ENCODE measurements around the gene TSPEAR.

TSPEAR gene

DNA sequence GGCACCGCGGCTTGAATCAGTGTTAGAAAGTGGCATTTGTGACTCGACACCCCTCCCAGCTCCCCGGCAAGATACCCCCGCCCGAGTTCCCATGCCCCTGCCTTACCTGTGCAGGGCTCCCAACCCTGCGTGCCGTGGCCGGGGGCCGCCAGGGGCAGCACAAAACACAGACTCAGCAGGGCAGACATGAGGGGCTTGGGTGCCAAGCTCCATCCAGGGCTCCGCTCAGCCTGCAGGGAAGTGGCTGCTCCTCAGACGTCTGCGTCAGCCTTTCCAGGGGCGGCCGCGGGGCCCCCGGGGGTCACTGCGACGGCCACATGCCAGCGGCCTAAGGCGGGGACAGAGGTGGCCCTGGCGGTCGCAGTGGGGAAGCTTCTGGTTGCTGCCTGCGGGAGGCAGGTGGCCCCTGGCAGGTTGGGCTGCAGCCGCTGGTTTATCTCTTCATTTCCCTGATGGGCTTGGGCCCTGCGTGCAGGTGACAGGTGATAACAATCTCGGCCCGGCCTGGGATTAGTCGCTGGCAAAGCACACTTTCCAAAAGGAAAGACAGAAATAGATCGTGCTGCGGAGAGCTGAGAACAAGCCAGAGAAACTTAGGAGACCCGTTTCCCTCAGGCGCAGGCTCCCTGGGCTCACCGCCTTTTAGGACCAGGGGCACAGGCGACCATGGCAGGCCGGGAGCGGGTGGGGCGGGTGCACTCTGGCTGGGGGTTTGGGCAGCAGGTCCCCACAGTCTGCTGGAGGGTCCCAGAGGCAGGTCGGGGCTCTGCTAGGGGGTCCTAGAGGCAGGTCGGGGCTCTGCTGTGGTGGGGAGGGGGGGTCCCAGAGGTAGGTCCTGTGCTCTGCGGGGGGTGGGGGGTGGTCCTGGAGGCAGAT lies at the start of gene TSPEAR:
Gene TSPEAR, minus strand, starts transcription at position 246 of the 876 bp plus-strand sequence. Its CDS starts 58 bp downstream, at position 188.
- DNase-seq = no peak

DNA sequence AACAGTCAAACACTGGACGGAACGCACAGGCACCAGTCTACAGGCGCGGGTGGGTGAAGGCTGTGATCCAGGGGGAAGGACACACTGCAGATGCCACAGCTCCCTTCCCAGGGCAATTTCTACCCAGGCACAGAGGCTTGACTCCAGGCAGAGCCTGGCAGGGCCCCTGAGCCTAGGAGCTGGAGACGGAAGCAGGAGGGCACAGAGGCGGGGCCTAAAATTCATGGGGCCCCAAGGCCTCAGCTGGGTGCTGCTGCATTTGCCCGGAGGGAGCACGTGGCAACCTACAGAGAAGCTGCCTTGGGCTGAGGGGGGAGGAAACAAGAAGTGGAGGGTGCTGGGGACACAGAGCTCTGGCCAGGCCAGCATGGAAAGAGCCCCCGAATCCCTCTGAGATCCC lies 49.0 kb upstream of the TSPEAR start:
- DNase-seq = no peak

DNA sequence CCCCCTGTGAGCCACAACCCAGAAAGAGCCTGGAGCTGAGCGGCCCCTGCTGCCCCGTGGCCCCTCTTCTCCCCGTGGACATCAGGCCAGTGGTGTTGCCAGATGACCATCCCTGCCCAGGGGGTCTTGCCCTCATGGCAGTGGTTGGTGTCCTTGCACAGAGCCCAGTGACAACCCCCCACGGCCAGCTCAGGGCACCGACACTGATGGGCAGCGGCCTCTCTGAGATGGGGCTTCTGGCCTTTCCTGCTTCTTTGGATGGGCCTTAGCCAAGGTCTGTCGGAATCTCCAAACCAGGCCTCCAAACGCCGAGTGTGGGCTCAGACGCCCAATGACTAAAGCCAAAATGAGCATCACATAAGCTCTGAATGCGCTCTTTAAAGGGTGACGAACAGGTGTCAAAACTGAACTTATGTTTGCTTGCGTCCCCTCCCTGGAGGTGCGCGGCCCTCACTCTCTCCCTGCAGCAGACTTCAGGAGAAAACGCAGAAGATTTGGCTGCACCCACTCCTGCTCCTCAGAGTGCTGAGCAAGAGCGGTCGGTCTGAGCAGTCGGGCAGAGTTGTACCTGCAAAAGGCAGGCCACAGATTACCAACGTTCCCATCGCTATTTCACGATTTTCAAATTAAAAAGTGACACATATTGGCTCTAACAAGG lies 48.4 kb upstream of the TSPEAR start:
- DNase-seq = no peak

DNA sequence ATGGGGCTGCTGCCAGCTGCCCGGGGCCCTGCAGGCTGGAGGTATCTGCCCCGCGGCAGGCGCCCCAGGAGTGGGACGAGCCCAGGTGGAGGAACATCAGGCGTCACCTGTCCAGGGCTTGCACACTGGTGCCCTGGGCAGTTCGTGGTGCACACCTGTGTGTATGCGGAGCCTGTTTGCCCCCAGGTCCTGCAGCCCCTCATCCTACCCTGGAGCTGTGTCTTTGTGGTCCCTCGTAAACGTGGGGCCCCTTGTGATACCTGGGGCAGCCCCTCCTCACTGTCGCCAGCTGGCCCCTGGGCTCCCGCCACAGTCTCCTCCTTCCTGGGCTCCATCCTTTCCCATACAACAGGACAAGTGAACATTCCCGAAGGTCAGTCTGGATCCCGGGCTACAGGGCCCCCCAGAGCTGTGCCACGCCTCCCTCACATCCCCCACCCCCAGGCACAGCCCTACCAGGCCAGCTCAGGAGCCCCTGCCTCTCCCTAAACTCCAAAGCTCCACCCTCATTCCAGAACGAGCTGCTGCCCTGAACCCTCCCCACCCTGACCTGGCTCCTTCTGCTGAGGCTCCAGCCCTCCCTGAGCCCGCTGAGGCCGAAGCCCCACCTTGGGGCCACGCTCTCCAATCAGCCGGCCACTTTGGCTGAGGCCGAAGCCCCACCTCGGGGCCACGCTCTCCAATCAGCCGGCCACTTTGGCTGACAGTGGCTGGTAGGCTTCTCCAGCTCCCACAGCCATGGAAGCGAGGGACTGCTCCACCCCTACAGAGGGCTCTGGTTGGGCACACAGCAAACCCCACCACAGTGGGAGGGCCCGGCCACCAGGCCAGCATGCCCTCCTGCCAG lies 47.6 kb upstream of the TSPEAR start:
- DNase-seq = no peak

DNA sequence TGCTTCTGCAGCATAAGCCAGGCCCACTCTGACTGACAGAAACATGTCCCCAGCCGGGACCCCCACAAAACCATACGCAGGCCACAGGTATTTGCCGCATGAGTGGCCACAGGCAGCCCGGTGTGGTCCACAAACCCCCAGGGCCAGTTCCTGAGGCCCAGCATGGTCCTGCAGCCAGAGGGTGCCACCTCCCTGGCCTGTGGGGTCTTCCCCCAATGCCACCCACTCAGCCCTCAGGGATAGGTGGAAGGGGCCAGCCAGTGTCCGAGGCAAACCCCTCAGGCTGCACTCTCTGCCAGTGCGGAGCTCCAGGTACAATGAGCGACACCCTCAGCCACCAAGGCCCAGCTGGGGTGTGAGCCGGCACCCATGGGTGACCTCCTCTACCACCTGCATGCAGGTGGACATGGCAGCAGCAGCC lies 46.8 kb upstream of the TSPEAR start:
- DNase-seq = no peak

DNA sequence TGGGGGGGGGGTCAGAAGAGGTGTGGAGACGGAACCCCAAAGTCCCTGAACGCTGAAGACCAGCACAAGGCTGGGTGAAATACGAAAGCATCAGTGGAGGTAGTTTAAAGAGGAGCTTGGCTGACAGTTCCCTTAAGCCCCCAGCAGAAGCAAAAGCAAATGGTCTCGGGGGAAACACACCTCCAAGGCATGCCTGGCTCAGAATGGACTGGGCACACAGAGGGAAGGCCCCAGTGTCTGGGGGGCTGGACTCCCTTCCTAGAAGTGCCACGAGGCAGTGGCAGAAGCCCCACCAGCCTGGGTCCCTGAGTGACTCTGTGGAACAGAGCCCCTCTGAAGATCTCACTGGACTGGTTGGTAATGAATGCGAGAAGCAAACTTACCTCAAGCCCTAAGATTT lies 46.4 kb upstream of the TSPEAR start:
- DNase-seq = no peak

DNA sequence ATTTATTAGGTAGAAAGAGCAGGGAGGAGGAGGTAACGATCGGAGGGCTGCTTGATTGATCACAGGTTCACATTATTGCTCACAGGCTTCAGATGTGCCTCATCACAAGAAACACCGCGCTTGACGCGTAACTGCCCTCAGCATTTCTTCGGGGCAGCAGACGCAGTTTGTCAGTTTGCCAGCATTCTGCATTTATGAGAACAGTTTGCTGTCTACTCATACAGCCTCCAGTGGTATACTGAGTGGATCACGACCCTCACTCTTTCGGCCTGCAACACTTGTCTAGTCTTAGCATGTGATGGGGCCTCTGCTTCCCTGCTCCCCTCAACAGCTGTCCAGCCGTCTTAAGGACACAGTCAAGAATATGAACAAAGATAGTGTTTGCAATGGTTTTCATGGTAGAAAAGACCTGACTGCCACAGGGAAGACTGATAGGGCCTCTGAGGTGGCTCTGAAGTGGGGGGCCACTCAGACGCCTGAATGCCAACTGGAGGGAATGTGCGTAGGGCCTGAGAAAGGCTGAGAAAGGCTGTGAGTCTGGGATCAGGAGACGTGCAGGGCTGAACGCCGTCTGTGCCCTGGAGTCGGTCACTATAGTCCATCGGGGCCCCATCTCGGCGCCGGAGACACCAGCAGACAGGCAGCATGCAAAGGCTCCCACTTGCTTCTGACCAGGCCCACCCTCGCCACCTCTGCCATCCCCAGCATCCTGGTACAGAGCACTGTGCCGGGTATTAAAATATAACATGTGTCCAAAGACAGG lies 45.2 kb upstream of the TSPEAR start:
- no peak for DNase-seq

DNA sequence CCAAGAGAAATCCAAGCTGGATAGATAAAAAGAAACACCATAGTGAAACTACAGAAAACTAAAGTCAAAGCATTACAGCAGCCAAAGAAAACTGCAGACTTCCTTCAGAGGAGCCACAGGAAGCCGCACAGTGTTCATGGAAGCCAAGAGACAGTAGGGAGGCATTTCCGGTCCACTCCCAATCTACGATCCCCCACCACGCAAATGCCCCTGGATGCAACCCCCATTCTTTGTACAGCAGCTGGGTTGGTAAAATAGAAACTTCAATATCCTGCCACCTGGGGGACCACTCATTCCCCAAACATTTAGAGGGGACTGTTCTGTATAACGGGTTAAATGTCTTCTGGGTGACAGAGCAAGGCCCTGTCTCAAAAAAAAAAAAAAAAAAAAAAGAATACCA lies 43.9 kb upstream of the TSPEAR start:
- DNase-seq = peak; percentile 9

DNA sequence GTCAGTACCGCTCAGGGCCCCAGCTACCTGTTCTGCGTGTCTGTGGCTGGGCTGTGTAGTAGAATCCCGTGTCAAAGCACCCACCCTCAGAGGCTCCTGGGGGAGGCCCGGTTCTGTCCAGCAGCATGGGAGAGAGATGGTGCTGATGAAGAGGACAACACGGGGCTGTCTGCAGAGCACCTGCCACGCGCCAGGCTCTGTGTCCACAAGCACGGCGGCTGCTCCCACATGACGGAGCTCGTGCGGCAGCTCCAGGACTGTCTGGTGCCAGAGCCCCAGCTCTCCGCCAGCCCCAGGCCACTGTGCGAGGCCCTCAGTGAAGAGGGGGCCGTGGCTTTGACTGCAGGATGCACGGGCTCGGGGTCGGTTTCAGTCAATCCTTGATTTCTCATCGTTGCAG lies 42.0 kb upstream of the TSPEAR start:
- no peak for DNase-seq

DNA sequence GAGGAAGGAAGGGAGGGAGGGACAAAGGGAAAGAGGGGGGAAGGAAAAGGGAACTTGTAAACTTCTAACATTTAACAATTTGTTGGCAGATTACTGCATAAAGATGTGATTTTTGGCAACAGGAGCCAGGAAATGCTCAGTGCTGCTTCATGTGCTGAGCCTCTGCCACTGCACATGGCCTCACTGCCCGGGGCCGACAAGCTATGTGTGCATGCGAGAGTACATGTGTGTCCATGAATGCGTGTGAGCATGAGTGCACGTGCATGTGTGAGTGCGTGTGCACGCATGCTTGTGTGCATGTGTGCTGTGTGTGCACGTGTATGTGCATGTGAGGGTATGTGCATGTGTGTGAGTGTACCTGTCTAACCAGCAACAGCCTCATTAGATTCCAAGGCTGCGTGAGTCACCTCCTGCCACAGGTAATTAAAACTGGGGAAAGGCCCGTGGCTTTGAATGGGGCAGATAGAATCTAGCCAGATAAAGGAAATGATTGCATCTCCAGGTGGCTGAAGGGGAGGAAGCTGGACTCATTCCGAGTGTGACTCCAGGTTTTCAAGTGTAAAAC lies 41.4 kb upstream of the TSPEAR start:
- DNase-seq = no peak

DNA sequence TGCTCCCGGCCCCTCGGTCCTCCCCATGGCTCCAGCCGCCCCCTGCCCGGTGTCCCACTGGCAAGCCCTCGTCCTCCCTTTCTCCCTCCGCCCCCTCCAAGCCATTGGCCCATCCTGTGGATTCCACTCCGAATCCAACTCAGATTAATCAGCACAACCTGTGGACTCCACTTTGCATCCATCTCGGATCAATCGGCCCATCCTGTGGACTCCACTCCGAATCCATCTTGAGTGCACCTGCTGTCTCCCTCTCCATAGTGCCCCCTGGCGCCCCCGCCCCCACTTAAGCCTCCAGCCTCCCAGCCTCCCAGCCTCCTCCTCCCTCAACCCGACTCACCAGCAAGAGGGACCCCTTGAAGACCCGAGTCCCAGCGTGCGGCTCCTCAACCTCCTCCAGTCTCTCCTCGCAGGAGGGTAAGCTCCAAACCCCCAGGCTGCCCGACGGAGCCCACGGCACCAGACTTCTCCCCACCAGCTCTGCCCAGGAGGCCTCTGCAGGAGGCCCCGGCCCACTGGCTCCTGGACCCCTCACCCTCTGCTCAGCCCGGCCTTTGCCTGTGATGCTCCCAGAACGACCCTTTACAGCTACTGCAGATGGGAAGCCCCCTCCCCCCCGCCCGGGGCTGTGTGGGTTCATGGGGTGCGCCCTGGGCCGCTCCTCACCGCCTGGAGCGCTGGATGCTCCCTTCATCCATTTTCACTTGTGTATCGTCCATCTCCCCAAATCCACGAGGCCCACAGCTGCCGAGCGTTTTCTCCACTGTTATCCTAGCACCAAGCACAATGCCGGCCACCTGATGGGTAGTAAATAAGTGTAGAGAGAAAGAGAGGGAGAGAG lies 40.6 kb upstream of the TSPEAR start:
- DNase-seq = no peak

DNA sequence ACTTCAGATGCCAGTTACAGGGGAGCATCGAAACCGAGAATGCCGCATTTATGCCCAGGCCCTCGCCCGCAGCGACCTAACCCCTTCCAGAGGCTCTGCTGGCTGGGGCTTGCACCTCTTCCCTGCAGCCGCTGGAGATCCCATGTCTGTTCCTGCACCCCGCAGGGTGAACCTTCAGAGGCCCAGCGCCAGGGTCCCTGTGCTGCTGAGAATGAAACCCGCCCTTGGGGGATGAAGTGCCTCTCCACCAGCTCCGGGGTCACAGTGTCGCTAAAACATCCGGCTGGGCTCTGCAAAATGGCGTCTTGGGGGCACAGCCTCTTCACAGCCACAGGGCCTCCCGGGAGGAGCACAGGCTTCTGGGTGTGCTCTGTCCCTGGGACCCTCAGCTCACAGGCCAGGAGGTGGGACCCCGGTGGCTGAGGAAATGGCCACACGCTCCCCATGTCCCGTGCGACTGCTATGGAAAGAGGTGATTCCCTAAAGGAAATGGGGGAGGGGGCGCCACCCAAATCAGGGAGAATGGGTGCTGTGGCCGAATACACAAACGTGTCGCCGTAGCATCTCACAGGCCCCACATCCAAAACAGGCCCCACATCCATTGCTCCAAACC lies 39.9 kb upstream of the TSPEAR start:
- no peak for DNase-seq

DNA sequence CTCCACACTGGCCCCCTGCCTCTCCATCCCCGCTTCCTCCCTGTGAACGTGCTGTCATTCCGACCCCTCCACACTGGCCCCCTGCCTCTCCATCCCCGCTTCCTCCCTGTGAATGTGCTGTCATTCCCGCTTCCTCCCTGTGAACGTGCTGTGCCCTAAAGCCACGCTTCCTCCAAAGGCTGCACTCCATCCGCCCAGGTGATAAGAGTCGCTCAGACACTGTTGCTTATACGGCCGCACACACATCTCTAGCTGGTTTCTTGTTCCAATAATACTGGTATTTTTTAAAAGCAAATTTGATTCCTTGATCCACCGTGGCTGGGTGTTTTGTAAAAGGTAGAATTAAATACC lies 39.3 kb upstream of the TSPEAR start:
- DNase-seq = no peak

DNA sequence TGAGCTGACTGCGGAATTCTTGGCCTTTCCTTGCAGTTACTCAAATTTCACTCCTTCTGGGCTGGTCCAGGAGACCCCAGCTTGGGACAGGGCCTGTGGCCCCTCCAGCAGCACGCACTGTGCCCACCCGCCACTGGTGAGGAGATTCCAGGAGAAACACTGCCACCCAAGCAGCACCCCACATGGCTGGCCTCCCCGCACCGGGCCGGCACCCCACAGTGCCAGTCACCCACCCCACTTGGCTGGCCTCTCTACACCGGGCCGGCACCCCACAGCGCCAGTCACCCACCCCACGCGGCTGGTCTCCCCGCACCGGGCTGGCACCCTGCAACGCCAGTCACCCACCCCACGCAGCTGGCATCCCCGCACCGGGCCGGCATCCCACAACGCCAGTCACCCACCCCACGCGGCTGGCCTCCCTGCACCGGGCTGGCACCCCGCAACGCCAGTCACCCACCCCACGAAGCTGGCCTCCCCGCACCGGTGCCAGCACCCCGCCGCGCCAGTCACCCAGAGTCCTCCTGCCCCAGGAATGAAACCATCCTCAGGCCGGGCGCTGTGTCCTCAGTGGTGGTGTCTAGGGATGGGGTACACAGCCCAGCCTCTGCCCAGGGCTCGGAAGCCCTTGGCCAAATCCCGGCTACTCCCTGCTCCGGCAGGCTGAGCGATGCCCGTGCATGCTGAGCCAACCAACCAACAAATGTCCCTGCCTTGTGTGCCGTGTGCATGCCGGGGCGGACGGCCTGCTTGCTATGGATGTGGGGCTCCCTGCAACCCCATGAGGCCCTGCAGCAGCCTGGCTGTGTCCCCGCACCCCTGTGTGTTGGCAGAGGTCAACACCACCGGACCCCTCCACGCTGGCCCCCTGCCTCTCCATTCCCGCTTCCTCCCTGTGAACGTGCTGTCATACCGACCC lies 38.6 kb upstream of the TSPEAR start:
- DNase-seq = no peak

DNA sequence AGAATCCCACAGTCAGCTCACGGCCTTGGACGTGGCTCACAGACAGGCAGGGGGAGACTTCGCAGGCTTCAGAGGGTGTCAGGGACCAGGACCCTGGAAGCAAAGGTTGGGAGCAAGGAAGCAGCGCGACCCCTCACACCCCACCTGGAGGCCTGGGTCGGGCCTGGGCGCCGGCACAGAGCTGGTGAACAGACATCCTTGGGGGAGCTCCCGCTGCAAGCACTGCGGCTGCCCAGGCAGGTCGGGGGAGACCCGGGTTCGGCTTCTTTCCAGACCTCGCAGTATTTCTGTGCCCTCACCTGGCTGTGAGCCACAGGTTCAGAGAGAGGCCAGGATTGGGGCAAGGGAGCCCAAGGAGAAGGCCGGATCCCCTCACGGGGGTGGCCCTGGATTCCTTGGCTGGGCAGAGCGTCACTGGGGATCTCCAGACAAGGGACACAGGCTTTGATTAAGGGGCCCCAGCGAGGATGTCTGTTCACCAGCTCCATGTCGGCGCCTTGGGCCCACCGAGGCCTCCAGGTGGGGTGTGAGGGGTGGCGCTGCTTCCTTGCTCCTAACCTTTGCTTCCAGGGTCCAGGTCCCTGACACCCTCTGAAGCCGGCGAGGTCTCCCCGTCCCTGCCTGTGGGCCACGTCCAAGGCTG lies 37.9 kb upstream of the TSPEAR start:
- no peak for DNase-seq

DNA sequence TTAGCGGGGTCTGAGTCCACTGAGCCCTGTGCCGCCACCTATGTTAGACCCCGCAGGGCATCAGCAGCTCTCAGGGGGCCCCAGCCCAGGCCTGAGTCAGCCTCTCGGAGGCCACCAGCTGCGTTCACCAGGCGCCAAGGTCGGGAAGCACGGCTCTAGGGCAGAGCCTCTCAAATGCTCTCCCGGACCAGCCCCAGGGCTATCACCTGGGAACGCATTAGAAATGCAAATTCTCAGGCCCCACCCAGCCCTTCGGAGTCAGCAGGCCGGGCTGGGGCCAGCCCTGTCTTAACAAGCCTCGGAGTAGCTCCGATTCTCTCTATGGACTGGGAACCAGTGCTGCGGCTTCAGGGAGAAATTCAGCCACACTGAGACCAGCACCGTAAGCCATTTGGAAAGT lies 37.2 kb upstream of the TSPEAR start:
- DNase-seq = no peak

DNA sequence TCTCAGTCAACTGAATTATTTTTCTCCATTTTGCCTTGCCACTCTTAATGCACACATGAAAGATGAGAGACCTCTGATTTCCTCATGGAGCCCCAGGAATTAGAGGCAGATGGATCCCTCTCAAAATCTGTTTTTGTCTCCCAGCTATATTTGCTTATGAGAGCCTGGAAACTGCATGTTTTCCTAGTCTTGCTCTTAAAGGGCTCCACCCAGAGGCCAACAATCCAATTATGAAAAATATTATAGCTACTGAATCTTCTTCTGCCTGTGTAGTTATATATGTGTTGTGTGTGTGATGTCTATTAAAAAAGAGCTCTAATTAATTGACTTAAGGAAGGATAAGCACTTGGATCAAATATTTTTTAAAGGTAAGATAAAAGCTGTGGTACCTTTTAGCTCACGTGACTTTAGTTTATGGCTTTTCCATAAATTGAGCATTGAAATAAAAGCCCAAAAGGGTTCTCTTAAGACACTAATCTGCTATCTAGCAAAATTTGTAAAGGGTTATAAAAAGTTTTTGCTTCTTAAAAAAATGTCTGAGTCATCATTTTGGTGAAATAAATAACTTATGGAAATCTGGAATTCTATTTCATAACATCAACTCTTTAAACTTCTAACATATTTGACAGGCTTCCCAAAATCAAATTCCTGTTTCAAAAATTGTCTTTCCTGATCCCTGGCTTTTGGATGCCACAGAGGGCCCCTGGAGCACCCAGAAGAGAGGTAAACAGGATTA lies 31.2 kb upstream of the TSPEAR start:
- DNase-seq = peak; percentile 13

DNA sequence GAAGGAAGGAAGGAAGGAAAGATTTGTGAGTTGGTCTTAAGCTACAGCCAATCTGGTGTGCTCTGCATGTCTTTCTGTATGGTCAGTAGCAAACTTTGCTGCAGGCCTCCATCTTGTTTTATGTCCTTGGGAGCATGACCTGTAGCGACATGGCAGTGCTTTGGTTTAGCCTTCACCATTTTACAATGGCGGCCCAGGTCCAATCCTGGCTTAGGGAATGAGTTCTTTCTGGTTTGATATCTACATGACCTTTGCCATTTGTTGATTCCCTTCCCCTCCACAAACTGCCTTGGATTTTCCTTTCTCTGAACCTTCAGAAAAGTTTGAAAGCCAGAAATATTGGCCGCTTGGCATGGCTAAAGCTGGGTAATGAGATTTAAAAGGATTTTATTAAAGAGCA lies 30.5 kb upstream of the TSPEAR start:
- DNase-seq = no peak

DNA sequence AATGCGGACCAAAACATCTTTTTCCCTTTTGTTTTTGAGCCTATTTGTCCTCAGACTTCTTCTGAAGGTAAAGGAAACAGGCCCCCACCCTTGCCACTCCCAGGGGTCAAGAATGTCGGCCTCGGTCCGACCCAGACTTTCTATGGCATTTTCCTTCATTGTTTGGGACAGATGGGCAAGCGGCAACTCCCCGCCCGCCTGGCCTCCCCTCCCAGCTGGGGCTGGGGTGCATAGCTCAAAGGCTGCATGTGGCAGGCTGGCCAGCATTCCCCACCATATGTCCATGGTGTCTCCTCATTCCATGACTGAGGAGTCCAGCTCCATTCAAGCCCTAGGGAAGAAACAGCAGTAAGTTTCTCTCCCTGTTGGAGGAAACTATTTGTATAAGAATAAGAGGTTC lies 29.4 kb upstream of the TSPEAR start:
- DNase-seq = no peak

All from suppressor macrophage treated with lipopolysaccharide for 4 hours (primary cell).